ENCODE measurements around the gene NID1. TPM values are rescaled to one million over a fixed set of nuclear protein-coding genes. Genes with fewer than 3 reads are reported as not detected.

Gene NID1
- total RNA-seq, 1 experiment from 2014 or later = 0.32 TPM

DNA sequence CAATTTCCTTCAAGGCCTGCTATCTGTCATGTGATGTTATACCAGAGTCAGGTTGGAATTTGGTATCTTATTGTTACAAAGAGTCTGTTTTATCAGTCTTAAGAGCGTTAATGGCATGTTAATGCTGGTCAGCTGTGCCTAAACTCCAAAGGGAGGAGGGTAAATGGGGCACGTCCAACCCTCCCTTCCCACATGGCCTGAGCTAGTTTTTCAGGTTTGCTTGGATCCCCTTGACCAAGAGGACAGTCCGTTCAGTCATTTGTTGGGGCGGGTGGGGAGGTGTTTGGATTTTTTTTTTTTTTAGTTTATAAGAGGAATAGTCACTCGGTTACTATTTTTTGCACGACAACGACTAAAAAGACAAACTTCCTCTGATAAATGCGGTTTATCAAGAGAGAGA, 134.3 kb downstream of the NID1 start:
- no peak overlapping the region for H3K4me3 ChIP-seq (replicated peaks in 1 of 2; ENCODE audit: low read depth in 1 of 2, low read length in 2 of 2)
- no peak for ATAC-seq
- no TSS peak for BruUV-seq (replicated peaks)
- no peak overlapping the region for H2AFZ ChIP-seq (ENCODE audit: low read depth, low read length, poor library complexity, severe bottlenecking)
- peaks cover 0 to 2% of the 10 kb centered on the region in 2 experiments; a peak in 1 of 4 replicates for H3K4me1 ChIP-seq (ENCODE audit: control insufficient read depth in 1 of 2, insufficient read depth in 2 of 2, low read length in 2 of 2)
- H4K20me1 ChIP-seq (ENCODE audit: insufficient read depth) = no peaks in the 10 kb centered on the region
- H3K9ac ChIP-seq (ENCODE audit: low read length) = no peak overlapping the region
- ChIA-PET RAD21 (ENCODE audit: low non-redundant PET in 1 of 2, low total read pairs in 2 of 2, uncharacterized antibody in 2 of 2, unreplicated experiment in 2 of 2) (no interaction called here), POLR2A (no interaction called here), CTCF (no interaction called here)
- H3K9me2 ChIP-seq (ENCODE audit: insufficient read depth) = no peaks in the 10 kb centered on the region; the same call in 1 of the 2 replicates
- DNase-seq (ENCODE audit: low read depth, low spot score) = no peak
- H3K36me3 ChIP-seq (ENCODE audit: control insufficient read depth in 1 of 2, insufficient read depth in 2 of 2, low read length in 2 of 2) = no peaks in the 10 kb centered on the region
- no peaks in the 10 kb centered on the region for H3K27me3 ChIP-seq (ENCODE audit: insufficient read depth, low read length)
- no peaks in the 10 kb centered on the region for H3K79me2 ChIP-seq (ENCODE audit: insufficient read depth, low read length)
- no peaks in the 10 kb centered on the region for H3K9me3 ChIP-seq (ENCODE audit: control insufficient read depth in 1 of 2, insufficient read depth in 1 of 2, low read depth in 1 of 2, low read length in 2 of 2)
- TF ChIP-seq CBX3 (IDR thresholded peaks at IDR 0.05; ENCODE audit: low read depth) = no peak
- TF ChIP-seq SRF (IDR thresholded peaks at IDR 0.05; ENCODE audit: low read depth) = no peak
- no peak for TF ChIP-seq SIN3A (IDR thresholded peaks at IDR 0.05; ENCODE audit: low read depth)
- TF ChIP-seq, protein P1, sequence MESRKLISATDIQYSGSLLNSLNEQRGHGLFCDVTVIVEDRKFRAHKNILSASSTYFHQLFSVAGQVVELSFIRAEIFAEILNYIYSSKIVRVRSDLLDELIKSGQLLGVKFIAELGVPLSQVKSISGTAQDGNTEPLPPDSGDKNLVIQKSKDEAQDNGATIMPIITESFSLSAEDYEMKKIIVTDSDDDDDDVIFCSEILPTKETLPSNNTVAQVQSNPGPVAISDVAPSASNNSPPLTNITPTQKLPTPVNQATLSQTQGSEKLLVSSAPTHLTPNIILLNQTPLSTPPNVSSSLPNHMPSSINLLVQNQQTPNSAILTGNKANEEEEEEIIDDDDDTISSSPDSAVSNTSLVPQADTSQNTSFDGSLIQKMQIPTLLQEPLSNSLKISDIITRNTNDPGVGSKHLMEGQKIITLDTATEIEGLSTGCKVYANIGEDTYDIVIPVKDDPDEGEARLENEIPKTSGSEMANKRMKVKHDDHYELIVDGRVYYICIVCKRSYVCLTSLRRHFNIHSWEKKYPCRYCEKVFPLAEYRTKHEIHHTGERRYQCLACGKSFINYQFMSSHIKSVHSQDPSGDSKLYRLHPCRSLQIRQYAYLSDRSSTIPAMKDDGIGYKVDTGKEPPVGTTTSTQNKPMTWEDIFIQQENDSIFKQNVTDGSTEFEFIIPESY (IDR thresholded peaks at IDR 0.05; ENCODE audit: extremely low read depth, insufficient replicate concordance, low read length) = no peak
- no peak for TF ChIP-seq JUND (IDR thresholded peaks at IDR 0.05)
- TF ChIP-seq ZNF274 (IDR thresholded peaks at IDR 0.05; ENCODE audit: low read depth, low read length) = no peak
- TF ChIP-seq EZH2 (IDR thresholded peaks at IDR 0.05) = no peak
- no peak for TF ChIP-seq EZH2phosphoT487 (IDR thresholded peaks at IDR 0.05; ENCODE audit: borderline replicate concordance)
- no peak for TF ChIP-seq ZFX (IDR thresholded peaks at IDR 0.05)
- TF ChIP-seq, protein P2, sequence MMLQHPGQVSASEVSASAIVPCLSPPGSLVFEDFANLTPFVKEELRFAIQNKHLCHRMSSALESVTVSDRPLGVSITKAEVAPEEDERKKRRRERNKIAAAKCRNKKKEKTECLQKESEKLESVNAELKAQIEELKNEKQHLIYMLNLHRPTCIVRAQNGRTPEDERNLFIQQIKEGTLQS (IDR thresholded peaks at IDR 0.05) = no peak
- no peak for TF ChIP-seq ELF1 (IDR thresholded peaks at IDR 0.05; ENCODE audit: borderline replicate concordance, low read depth)
- TF ChIP-seq, protein P3, sequence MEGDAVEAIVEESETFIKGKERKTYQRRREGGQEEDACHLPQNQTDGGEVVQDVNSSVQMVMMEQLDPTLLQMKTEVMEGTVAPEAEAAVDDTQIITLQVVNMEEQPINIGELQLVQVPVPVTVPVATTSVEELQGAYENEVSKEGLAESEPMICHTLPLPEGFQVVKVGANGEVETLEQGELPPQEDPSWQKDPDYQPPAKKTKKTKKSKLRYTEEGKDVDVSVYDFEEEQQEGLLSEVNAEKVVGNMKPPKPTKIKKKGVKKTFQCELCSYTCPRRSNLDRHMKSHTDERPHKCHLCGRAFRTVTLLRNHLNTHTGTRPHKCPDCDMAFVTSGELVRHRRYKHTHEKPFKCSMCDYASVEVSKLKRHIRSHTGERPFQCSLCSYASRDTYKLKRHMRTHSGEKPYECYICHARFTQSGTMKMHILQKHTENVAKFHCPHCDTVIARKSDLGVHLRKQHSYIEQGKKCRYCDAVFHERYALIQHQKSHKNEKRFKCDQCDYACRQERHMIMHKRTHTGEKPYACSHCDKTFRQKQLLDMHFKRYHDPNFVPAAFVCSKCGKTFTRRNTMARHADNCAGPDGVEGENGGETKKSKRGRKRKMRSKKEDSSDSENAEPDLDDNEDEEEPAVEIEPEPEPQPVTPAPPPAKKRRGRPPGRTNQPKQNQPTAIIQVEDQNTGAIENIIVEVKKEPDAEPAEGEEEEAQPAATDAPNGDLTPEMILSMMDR (IDR thresholded peaks at IDR 0.05 in 2 of 3, conservative IDR thresholded peaks at IDR 0.05 in 1 of 3; ENCODE audit: borderline replicate concordance in 1 of 3, insufficient read depth in 1 of 3, low read depth in 2 of 3, low read length in 2 of 3) = no peak
- no peak for TF ChIP-seq POLR2A (IDR thresholded peaks at IDR 0.05; ENCODE audit: borderline replicate concordance, extremely low read depth, insufficient read depth, insufficient read length)
- no peak for TF ChIP-seq CEBPB (IDR thresholded peaks at IDR 0.05; ENCODE audit: low read depth)
- intact Hi-C loops (cut with micrococcal nuclease) = no loop called here
- no peak overlapping the region for H3K4me2 ChIP-seq (ENCODE audit: low read length)
- H3K27ac ChIP-seq (ENCODE audit: low read depth, low read length) = no peak overlapping the region

All from HCT116 (cell line).